ENCODE data around the gene RACK1.
"Not testable (repeated sequence)": the region's sequence is repeated elsewhere in the genome, so short reads cannot be mapped to it uniquely, and the experiment has no call there.

The RACK1 gene

DNA sequence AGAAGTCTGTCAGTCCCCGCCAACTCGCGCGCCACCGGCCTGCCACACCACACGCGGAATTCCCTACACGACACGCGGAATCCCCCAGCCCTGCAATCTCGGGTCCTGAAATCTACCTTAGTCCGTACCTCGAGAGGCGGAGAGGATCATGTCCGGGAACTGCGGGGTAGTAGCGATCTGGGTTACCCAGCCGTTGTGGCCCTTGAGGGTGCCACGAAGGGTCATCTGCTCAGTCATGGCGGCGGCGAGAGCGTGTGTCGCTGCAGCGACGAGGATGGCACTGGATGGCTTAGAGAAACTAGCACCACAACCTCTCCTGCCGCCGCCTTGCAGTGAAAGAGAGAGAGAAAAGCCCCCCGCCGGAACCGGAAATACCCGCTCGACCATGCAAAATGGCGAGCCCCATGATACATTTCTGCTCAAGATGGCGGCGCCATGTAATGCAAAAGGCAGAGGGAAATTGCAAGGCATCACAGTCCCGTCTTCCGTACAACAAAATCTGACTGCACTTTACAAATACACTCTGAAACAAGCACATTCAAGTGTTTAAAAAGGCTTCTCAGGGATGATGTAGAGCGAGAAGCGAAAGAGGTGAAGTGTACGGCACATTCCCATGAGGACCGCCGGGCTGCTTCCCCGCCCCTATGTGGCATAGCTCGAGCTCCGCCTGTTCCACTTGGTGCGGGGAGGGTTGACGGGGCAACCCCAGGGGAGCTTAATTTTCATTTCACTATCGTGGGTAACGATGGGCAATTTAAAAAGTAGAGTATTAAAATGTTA is at the start of gene RACK1:
Gene RACK1, minus strand, starts transcription at position 343 of the 780 bp plus-strand sequence. Its CDS starts 106 bp downstream, at position 237.
- peak; percentile 91 for DNase-seq

DNA sequence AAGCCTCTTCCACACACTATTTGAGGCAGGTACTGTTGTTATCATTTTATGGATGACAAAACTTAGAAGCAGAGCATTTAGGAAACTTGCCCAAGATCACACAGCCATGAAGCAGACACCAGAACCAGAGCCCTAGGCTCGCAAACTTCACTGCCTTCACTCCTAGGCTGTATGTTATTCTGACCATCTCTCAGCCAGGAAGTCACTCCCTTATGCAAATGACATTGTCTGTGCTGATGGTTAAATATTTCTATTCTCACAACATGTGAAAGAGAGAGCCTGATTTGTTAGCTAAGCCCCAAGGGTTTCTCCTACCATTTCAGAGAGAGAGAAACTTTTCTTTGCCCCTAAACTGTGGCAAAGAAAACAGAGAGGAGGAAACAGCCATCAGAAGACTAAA is 43.6 kb upstream of the RACK1 start:
- DNase-seq = not testable (repeated sequence)

GRCh38 chr5:181285962-181286705 is 42.4 kb upstream of the RACK1 start:
- DNase-seq = not testable (repeated sequence)

DNA sequence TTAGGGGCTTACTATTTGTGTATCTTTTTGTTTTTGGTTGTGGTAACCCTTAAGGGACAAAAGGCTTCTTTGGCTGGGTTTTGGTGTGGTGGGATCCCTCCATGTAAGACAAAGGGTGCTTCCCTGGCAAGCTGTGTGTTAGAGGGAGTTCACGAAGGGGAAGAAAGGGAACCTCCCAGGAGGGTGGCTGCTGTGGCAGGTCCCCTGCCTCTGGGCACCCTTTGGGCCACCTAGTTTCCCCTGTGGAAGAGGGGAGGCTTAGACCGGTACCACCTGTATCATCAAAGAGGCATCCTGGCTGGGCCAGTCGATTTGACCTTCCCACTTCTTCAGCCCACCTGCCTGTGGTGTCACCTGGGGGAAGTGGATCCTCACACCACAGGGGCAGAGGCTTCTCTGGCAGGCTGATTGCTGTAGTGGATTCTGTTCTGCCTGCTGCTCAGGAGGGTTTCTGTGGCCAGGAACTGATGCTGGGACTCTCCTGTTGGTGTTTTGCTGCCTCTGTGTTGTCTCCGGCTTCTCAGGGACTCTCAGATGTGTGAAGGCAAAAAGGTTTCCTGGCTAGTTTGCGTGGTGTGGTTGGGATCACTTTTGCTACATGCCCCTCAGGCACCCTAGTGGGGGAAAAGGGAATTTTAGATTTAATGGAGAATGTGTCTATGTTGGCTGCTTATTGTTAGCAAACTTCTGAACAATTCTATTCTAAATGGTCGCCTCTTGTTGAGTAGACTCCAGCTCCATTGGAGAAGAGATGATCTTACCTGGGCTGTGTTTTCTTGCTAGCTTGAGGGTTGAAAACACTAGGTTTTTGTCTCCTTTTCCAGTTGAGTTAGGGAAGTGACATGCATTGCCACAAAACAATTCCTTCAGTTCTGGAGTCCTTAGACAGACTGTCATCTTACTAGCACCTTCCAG is 40.4 kb upstream of the RACK1 start:
- not testable (repeated sequence) for DNase-seq

GRCh38 chr5:181283347-181283746 is 39.6 kb upstream of the RACK1 start:
- no peak for DNase-seq

DNA sequence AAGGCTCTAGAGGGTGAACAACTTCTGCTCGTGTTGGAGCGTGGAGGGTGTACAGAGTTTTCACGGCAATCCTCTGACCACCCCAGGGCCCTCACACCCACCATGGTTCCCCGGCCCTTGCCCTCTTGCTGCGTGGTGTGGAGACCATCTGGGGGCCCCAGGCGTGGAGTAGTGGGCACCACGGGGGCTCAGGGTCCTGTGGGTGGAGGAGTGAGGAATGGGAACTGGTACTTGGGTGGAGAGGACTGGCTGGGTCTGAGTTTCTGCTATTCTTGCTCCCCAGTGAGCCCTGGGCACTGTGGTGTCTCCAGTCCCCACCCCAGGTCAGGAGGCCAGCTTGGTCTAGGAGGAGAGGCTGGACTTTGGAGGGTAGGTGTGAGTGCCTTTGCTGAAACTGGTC is 39.2 kb upstream of the RACK1 start:
- no peak for DNase-seq

- DNase-seq = not testable (repeated sequence)
These were observed 38.7 kb upstream of the RACK1 start for GRCh38 chr5:181282415-181282814.

DNA sequence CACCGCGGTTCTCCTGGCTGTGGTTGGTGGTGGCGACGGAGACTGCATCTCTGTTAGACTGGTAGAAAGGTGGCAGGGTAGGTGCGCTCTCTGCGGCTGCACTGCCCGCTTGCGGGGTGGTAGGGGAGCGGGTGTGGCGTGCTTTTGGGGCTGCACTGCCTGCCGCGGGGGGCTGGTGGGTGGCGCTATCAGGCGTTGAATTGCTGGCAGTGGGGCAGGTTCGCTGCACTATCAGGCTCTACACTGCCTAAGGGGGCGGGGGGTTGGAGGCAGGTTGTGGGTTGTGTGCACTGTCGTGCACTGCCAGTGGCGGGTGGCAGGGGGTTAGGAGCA is 38.2 kb upstream of the RACK1 start:
- DNase-seq = no peak

- DNase-seq = no peak
These were observed 37.6 kb upstream of the RACK1 start for GRCh38 chr5:181281077-181281983.

GRCh38 chr5:181280251-181280762 is 36.6 kb upstream of the RACK1 start:
- no peak for DNase-seq

DNA sequence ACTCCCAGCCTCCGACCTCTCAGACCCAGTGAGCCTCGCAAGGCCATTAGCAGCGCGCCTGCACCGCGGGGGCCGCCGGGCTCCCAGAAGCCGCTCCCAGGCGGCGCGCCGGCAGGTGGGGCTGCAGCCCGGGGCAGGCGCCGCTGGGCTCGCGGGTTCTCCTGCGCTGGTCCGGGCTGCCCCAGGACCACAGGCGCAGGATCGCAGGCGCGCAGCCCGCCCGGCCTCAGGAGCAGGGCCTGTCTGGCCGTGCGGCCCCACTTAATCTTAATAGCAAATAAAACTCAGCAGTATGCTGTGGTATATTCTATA is 29.7 kb upstream of the RACK1 start:
- not testable (repeated sequence) for DNase-seq

DNA sequence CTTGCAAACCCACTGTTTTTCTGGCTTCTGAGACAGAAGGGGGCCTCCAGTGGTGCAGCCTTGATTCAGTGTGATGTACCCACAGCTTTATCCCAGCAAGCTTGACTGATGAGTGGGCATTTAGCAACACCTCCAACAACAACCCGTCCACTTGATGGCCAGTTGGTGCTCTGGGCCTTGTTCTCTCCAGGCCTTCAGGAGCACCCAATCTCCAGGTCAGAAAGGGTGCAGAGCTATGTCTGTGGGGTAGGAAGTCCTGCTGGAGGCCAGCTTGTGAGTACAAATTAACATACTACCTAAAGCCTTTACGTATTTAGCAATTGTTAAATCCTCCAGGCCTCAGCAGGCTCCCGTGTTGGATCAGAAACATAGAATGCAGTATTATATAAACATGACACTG is 27.4 kb upstream of the RACK1 start:
- DNase-seq = no peak

- DNase-seq = not testable (repeated sequence)
These were observed 24.2 kb upstream of the RACK1 start for GRCh38 chr5:181267907-181268306.

DNA sequence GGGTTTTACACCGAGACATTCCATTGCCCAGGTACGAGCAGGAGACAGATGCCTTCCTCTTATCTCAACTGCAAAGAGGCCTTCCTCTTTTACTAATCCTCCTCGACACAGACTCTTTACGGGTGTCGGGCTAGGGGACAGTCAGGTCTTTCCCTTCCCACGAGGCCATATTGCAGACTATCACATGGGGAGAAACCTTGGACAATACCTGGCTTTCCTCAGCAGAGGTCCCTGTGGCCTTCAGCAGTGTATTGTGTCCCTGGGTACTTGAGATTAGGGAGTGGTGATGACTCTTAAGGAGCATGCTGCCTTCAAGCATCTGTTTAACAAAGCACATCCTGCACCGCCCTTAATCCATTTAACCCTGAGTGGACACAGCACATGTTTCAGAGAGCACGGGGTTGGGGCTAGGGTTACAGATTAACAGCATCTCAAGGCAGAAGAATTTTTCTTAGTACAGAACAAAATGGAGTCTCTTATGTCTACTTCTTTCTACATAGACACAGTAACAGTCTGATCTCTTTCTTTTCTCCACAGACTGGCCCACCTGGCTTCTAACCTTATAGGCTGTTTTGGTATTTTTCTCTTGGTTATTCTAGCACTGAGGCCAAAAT is 23.7 kb upstream of the RACK1 start:
- DNase-seq = not testable (repeated sequence)

- DNase-seq = no peak
These were observed 21.5 kb upstream of the RACK1 start for GRCh38 chr5:181265092-181265671.

GRCh38 chr5:181263633-181264032 is 19.9 kb upstream of the RACK1 start:
- DNase-seq = no peak

DNA sequence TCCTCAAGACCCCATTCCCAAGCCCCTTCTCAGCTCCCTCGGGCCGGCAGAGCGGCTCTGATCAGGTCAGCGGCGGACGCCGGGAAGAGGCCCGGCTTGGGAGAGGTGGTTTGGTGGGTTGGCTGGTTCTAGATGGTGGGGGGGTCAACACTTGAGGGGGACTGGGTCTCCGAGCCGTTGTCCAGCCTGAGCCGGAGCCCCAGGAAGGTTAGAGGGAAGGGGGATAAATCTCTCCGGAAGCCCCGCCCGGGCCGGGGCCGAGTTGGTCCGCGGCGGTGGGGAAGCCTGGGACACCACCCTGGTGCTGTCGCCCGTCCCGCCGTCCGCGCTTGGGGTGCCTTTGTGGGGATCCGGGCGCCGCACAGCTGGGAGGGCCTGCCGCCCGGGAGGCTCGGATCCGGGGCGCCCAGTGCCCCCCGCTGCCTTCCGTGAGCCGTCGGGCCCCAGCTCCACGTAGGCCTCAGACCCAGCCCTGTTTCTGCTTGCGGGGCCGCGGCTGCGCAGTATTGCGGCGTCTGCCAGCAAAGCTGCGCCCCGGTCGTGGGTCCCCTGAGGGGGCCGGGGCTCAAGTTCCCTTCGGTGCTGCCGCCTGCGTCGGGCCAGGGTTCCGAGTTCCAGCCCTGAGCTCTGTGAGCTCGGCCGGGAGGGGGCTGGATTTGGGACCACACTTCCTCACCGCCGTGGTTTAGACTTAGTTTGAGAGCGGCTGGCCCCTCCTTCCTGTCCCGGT is 17.8 kb upstream of the RACK1 start:
- DNase-seq = peak; percentile 81

GRCh38 chr5:181260720-181261319 is 17.1 kb upstream of the RACK1 start, which contains the start of gene TRIM52:
Gene TRIM52 (minus strand): TSS chr5:181261143. CDS start chr5:181260813, 330 bp downstream.
- DNase-seq = peak; percentile 93

GRCh38 chr5:181259974-181260719 is 16.4 kb upstream of the RACK1 start:
- no peak for DNase-seq
